HepG2 (cell line): Measurements from ENCODE around the gene ADCY10. TPM values are rescaled to one million over a fixed set of nuclear protein-coding genes. Genes with fewer than 3 reads are reported as not detected.

ENCODE experiments used
- ATAC-seq: fragments of 200-7000 bp; cut with Tn5 transposase; 3 replicates; pipeline ENCODE4 v1.9.1; 2020; ENCODE audit warnings: mild to moderate bottlenecking, moderate library complexity
- BruUV-seq: library from RNA; stranded (reverse); fragments of 400-500 nt; replicated peaks from 2 replicates; lab custom pipeline; 2021; lab: Mats Ljungman, UMichigan
- CTCF ChIA-PET: fragments of 300-600 bp; formaldehyde crosslinking; extraction: SDS; loops from one replicate; lab custom pipeline; 2021; ENCODE audit warnings: low total read pairs, inconsistent platforms, low intra/inter-chr PET ratio; lab: Yijun Ruan, JAX
- POLR2A ChIA-PET: fragments of 350-600 bp; sonication (Branson Sonifier 250); formaldehyde crosslinking; loops from one replicate; lab custom pipeline; 2020; ENCODE audit warnings: antibody characterized with exemption, inconsistent platforms; lab: Yijun Ruan, JAX
- DNase-seq: peaks from one replicate; pipeline ENCODE4 v3.0.0-alpha.2; 2015; ENCODE audit warnings: low spot score
- FAIRE-seq: peaks from 3 replicates; lab custom pipeline; 2011; peaks lifted over from hg19 to GRCh38; lab: Jason Lieb, UNC
- H2AFZ ChIP-seq: one replicate; pipeline ENCODE4 v1.6.1; 2011; ENCODE audit warnings: low read length, inconsistent platforms
- H3K27ac ChIP-seq: fragments of 300-600 bp; 3 replicates; pipeline ENCODE4 v1.8.0; 2011; ENCODE audit warnings: mixed run types, mild to moderate bottlenecking, mixed read lengths, low read length, inconsistent platforms; ENCODE audit not compliant: insufficient read depth; ENCODE audit errors: extremely low read length
- H3K27me3 ChIP-seq, 2 experiments: fragments of 200-600 bp in 1 of 2; 2 replicates in 1 of 2; 3 replicates in 1 of 2; pipeline versions ENCODE4 v1.6.0 to v1.8.0; 2011; ENCODE audit warnings: low read length in 2 of 2, mild to moderate bottlenecking in 2 of 2, moderate library complexity in 2 of 2, inconsistent platforms in 1 of 2; ENCODE audit not compliant: insufficient read depth in 2 of 2, control insufficient read depth in 1 of 2
- H3K36me3 ChIP-seq, 2 experiments: fragments of 200-600 bp in 1 of 2; replicated peaks in 1 of 2; 2 replicates in 1 of 2; 3 replicates in 1 of 2; pipeline versions ENCODE4 v1.5.1 to v1.8.0; 2011; ENCODE audit warnings: low read length in 2 of 2, inconsistent platforms in 1 of 2; ENCODE audit not compliant: insufficient read depth in 2 of 2, control insufficient read depth in 1 of 2
- H3K4me1 ChIP-seq: 2 replicates; pipeline ENCODE4 v1.5.1; 2012; ENCODE audit warnings: low read length, inconsistent platforms; ENCODE audit not compliant: insufficient read depth
- H3K4me2 ChIP-seq: 2 replicates; pipeline ENCODE4 v1.6.0; 2011; ENCODE audit warnings: low read depth, low read length, inconsistent platforms
- H3K4me3 ChIP-seq, 3 experiments: fragments of 200-600 bp in 1 of 3; sonication (generic), shearing (Covaris generic) in 1 of 3; replicated peaks in 1 of 3; 2 replicates each; pipeline ENCODE4 v1.5.1; 2011 to 2016; ENCODE audit warnings: low read length in 3 of 3, inconsistent platforms in 2 of 3, low read depth in 2 of 3, mild to moderate bottlenecking in 2 of 3, control low read depth in 1 of 3, mixed read lengths in 1 of 3; ENCODE audit not compliant: insufficient read depth in 1 of 3
- H3K79me2 ChIP-seq: one replicate; pipeline ENCODE4 v1.6.1; 2011; ENCODE audit warnings: low read length, inconsistent platforms; ENCODE audit not compliant: insufficient read depth
- H3K9ac ChIP-seq: 2 replicates; pipeline ENCODE4 v1.6.0; 2011; ENCODE audit warnings: mild to moderate bottlenecking, low read depth, low read length, inconsistent platforms; ENCODE audit not compliant: insufficient read depth
- H3K9me3 ChIP-seq: 2 replicates; pipeline ENCODE4 v1.5.1; 2012; ENCODE audit warnings: mild to moderate bottlenecking, low read length
- H4K20me1 ChIP-seq: 2 replicates; pipeline ENCODE4 v1.6.0; 2011; ENCODE audit warnings: inconsistent platforms, mild to moderate bottlenecking, low read length, moderate library complexity; ENCODE audit not compliant: insufficient read depth
- ADNP ChIP-seq: sonication (generic); formaldehyde crosslinking; IDR thresholded peaks from 2 replicates; pipeline ENCODE4 v1.4.0; 2020; ENCODE audit warnings: missing genetic modification reagents
- MIER3 ChIP-seq: IDR thresholded peaks from 2 replicates; pipeline ENCODE4 v1.6.1; 2016; ENCODE audit warnings: missing compliant biosample characterization, borderline replicate concordance
- MLX ChIP-seq: IDR thresholded peaks from 2 replicates; pipeline ENCODE4 v1.6.1; 2016
- PAXIP1 ChIP-seq: sonication (generic); formaldehyde crosslinking; conservative IDR thresholded peaks from 2 replicates; pipeline ENCODE4 v1.4.0; 2020; ENCODE audit warnings: mild to moderate bottlenecking, missing genetic modification reagents, moderate library complexity
- RBAK ChIP-seq: sonication (generic); formaldehyde crosslinking; IDR thresholded peaks from 2 replicates; pipeline ENCODE4 v1.5.1; 2020; ENCODE audit warnings: mild to moderate bottlenecking, missing genetic modification reagents
- RXRB ChIP-seq: IDR thresholded peaks from 2 replicates; pipeline ENCODE4 v1.6.1; 2016; ENCODE audit warnings: borderline replicate concordance, missing genetic modification reagents, missing compliant biosample characterization
- ZBTB2 ChIP-seq: sonication (generic); formaldehyde crosslinking; IDR thresholded peaks from 2 replicates; pipeline ENCODE4 v1.8.0; 2022; ENCODE audit warnings: low read depth, missing genetic modification reagents
- ZFP36L2 ChIP-seq: sonication (generic); formaldehyde crosslinking; IDR thresholded peaks from 2 replicates; pipeline ENCODE4 v1.4.0; 2020; ENCODE audit warnings: missing genetic modification reagents
- ZNF367 ChIP-seq: sonication (generic); formaldehyde crosslinking; IDR thresholded peaks from 2 replicates; pipeline ENCODE4 v1.4.0; 2020; ENCODE audit warnings: missing genetic modification reagents, borderline replicate concordance
- ZNF451 ChIP-seq: sonication (generic); formaldehyde crosslinking; IDR thresholded peaks from 2 replicates; pipeline ENCODE4 v1.5.0; 2020; ENCODE audit warnings: mild to moderate bottlenecking, missing genetic modification reagents
- ZNF609 ChIP-seq: sonication (generic); formaldehyde crosslinking; IDR thresholded peaks from 2 replicates; pipeline ENCODE4 v1.4.0; 2020; ENCODE audit warnings: mild to moderate bottlenecking, missing genetic modification reagents, borderline replicate concordance
- ZNF891 ChIP-seq: sonication (generic); formaldehyde crosslinking; IDR thresholded peaks from 2 replicates; pipeline ENCODE4 v1.5.0; 2020; ENCODE audit warnings: mild to moderate bottlenecking, missing genetic modification reagents
- WGBS: methylation state at CpG from one replicate; pipeline ENCODE4 v1.1.6; 2017; ENCODE audit warnings: low lambda C conversion rate; 5-methylcytosine and 5-hydroxymethylcytosine counted together
- in situ Hi-C: cut with HindIII; loops from 2 replicates; pipeline ENCODE4 v1.10.0; 2017; ENCODE audit warnings: low pct_unique_long_range_greater_than_20kb; ENCODE audit not compliant: extremely low pct_ligation_motif_present
- intact Hi-C: fragments of 100-400 bp; cut with micrococcal nuclease; formaldehyde crosslinking; loops from one replicate; pipeline ENCODE4 v1.10.0; 2022; ENCODE audit not compliant: unreplicated experiment
- polyA plus RNA-seq, 8 experiments: library from polyadenylated mRNA; depleted of rRNA in 3 of 8; stranded (reverse) in 7 of 8; unstranded in 1 of 8; fragments of >200 nt; fragmentation: Illumina TruSeq in 4 of 8; extraction: Trizol in 4 of 8; gene quantifications; 2 replicates each; pipeline versions ENCODE4 v1.2.1 to v1.2.3, GENCODE V29; 2011 to 2016; ENCODE audit warnings: low read depth in 4 of 8, missing spikeins in 1 of 8, mixed read lengths in 1 of 8; ENCODE audit not compliant: insufficient read depth in 1 of 8
- total RNA-seq, 5 experiments: library from RNA; depleted of rRNA; stranded (reverse); fragments of >200 nt; fragmentation: Illumina TruSeq; extraction: Trizol; gene quantifications; 2 replicates each; pipeline ENCODE4 v1.2.3, GENCODE V29; 2016; ENCODE audit warnings: low read depth in 1 of 5

ADCY10 gene
- total and polyA plus RNA-seq, 2 of the 13 experiments (the other 11 are each of a cell fraction or from before 2014, with no cell fraction given): 0.02 to 0.03 TPM

GRCh38 chr1:167821356-167821685 is 92.6 kb downstream of the ADCY10 start:
- no peak overlapping the region for H3K27ac ChIP-seq
- no peaks in the 10 kb centered on the region for H3K9me3 ChIP-seq
- peaks cover 0 to 10% of the 10 kb centered on the region in 2 experiments; a peak in 2 of 5 replicates for H3K27me3 ChIP-seq
- POLR2A ChIA-PET: no interaction called here
- no peak overlapping the region for H2AFZ ChIP-seq
- H3K36me3 ChIP-seq: no peaks in the 10 kb centered on the region
- no peak overlapping the region for H3K4me3 ChIP-seq
- no TSS peak for BruUV-seq
- H3K79me2 ChIP-seq: no peaks in the 10 kb centered on the region
- intact Hi-C loops (no loop called here), in situ Hi-C loops (no loop called here)
- DNase-seq (no peak), ATAC-seq (no peak), FAIRE-seq (no peak)
- WGBS: 69% methylated on average over 6 of the region's 6 CpGs
- CTCF ChIA-PET: no interaction called here
- no peaks in the 10 kb centered on the region for H4K20me1 ChIP-seq
- peaks cover 47% of the 10 kb centered on the region for H3K4me1 ChIP-seq
- H3K9ac ChIP-seq: no peak overlapping the region
- no peak overlapping the region for H3K4me2 ChIP-seq
- TF ChIP-seq ADNP (CRISPR knock-in tag) (no peak), ZNF891 (CRISPR knock-in tag) (no peak), MLX (no peak), ZNF609 (CRISPR knock-in tag) (no peak), ZFP36L2 (CRISPR knock-in tag) (no peak), ZNF367 (CRISPR knock-in tag) (no peak), ZNF451 (CRISPR knock-in tag) (no peak), ZBTB2 (no peak), RBAK (CRISPR knock-in tag) (no peak), RXRB (CRISPR knock-in tag) (no peak), MIER3 (CRISPR knock-in tag) (no peak), PAXIP1 (CRISPR knock-in tag) (no peak)
